GM11168 (cell line): ENCODE results near the gene FRMD4A.

Source experiments
- in situ Hi-C: fragments of 300-500 bp; cut with MboI; formaldehyde crosslinking; loops from one replicate; pipeline ENCODE4 v1.12.0; 2022; ENCODE audit warnings: low sequenced_read_pairs; ENCODE audit not compliant: unreplicated experiment

The FRMD4A gene

DNA sequence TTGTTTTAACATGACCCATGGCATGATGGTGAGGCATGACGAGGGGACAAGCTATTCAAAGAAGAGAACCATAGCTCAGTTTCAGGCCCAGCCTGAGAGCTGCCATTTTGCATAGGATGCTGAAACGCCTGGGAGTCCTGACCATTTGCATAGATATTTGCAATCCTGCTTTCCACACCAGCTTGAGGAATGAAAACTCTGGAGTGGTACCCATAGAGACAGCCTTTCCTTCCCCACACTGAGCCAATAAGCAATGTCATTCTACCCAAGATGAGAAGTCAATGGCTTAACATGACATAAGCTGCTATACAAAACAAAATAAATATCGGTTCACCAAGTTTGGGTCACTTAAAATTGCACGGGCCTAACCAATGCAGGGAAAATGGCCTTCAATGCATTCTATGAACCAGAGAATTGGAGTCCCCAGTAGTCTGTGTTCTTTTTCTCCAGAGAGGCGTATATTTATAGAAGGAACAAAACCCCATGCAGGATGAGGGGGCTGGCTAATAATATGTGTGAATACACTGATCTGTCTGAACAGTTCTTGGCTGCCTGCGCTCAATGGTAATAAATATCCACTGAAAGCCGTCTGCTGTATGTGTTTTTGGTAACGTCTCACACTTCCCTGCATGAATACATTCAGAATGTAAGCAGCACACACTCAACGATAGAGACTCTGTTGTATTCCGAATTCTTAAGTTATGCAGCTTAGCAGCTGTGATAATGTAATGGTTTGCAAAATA, 329.3 kb downstream of the FRMD4A start:
- in situ Hi-C loops = no loop called here

DNA sequence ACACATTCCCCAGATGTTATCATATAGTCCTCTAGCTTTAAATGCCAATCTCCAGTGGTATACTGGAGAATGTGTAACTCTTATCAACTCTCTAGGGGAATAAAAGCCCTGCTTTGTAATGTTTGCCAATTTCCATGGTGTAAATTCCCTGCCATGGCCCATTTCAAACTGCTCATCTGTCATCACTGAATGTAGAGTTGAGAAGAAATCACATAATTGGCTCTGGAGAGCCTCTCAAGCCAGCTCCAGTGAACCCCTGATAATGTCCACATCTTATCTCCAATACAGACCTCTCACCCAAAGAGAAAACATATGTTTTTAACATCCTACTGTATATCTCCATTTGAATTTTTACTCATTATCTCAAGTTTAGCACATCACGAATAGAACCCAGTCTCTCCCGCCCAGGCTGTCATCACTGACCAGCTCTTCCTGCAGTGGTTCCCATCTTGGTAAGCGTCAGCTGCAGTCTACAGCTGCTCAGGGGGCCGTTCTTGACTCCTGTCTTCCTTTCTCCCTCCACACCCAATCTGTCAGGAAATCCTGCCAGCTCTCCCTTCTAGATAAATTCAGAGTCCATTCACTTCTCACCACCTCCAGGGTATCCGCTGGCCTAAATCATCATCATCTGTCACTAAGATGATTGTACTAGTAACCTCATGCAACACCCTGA, 332.4 kb downstream of the FRMD4A start:
- in situ Hi-C loops = no loop called here

DNA sequence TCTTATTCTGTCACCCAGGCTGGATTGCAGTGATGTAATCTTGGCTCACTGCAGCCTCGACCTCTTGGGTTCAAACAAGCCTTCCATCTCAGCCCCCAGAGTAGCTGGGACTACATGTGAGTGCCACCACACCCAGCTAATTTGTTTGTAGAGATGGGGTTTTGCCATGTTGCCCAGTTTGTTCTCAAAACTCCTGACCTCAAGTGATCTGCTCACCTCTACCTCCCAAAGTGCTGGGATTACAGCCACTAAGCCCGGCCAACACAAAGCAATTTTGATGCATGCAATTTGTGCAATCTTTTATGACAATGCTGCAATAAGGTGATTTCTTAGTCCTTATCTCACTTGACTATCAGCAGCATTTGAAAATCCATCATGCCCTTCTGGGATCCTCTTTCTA, 333.1 kb downstream of the FRMD4A start:
- in situ Hi-C loops = no loop called here

DNA sequence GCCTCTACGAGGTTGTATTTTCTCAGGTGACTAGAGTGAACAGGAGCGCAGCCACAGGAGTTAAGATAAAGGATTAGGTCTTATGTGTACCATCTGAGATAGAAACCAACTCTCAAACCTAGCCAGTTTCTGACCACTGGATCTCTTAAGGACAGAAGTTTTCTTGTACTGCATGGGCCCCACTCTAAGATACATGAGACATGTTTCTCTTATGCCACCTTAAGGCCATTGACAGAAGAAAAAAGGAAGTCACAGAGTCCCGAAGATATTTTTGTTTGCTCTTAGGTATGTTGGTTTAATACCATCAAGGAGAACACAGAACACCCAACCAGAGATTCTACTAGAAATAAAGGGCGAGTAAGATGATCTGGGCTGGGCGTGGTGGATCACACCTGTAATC, 335.8 kb downstream of the FRMD4A start:
- in situ Hi-C loops = no loop called here

DNA sequence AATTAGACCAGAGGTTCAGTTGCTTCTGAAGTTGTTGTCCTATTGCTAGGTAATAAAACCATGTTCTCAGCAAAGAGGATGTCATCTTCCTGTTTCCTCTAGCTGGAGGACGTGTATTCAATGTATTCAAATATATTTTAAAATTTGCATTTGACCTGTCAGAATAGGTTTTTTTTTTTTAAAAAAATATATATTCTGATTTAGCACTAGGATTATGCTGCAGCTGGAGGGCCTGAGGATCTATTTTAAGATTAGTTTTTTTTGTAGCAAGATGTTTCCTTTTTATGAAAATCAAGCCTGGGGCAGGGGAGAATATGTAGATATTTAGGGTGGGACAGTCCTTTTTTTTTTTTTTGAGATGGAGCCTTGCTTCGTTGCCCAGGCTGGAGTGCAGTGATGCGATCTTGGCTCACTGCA, 337.0 kb downstream of the FRMD4A start:
- in situ Hi-C loops = no loop called here

DNA sequence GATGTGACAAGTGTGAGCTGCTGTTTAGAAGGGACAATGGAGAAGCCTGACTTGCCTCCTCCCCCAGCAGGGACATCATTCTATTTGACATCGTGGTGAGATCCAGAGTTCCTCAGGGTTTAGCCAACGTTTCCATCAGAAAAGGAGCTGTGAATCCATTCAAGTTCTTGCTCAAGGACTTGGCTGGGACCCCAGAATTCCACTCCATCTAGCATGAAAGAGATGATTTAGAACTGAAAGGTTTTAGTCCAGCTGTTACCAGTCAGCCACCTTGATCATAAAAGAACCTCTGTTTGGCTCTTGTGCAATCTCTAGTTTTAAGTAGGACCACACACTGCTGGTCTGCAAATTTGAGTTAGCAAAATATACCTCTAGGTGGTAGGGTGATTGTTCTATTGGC, 337.6 kb downstream of the FRMD4A start:
- in situ Hi-C loops = no loop called here

DNA sequence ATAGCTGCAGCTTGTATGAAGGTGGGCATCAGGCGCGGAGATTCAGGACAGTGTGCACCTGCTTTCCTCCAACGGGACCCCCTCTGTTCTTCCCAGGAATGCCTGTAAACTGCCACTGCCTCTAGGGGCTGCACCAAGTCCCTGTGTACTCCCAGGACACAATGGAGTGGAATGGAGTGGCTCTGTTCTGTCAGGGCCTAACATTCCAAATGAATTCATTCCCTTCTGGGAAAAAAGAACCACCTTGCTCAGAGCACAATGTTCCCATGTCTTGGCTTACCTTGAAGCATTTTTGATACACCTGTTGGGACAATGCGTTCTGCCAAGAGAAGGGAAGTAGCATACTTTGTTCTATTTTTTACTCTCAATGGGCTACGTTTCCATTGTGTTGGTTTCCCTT, 339.4 kb downstream of the FRMD4A start:
- in situ Hi-C loops = no loop called here

DNA sequence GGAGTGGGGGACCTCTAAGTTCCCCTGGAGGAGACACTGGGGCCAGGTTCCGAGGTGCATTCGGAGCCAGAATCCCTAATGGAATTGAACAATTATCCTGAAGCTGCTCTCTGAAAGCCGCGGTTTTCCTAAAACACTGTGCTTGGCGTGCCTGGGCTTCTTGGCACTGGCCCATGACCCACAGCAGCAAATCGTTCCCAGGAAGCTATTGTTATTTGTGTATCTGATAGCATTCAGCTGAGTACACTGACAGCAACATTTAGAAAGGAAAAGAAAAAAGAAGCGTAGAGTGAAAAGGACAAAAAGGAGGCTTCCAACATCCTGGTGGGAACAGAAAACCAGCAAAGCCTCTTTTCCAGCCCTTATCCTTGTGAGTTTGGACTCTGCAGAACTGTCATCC, 339.8 kb downstream of the FRMD4A start:
- in situ Hi-C loops = no loop called here

DNA sequence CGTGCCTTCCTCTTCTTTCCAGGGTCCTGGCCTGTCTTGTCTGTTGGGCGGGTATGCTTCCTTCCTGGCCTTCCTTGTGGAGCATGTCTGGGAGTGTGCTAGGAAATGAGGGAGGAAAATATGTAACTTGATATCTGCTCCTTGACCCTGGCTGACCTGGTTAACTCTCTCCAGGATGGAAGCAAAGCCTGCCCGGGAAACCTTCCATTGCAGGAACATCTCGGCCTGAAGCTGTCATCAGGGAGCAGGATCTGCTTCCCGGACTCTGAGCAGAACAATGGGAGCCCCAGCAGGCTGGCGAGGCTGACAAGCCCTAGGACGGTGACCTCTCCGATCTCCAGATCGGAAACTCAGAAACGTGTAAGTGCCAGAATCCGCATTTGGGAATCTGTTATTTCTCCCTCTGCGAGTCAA, 340.3 kb downstream of the FRMD4A start:
- in situ Hi-C loops = no loop called here

DNA sequence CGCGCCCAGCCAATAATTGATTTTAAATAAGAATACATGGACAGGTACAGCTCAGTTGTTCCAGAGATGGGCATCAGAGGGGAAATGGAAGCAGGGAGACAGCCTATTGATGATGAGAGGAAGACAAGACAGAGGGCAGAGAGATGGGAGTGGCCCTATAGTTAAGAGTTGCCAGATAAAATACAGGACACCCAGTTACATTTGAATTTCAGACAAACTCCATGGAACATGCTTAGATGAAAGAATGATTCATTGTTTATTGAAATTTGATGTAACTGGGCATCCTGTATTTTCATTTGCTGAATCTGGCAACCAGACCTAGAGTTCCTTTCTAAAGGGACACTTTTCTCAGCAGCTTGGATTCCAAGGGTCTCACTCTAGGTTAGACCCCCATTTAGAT, 341.1 kb downstream of the FRMD4A start:
- in situ Hi-C loops = no loop called here

DNA sequence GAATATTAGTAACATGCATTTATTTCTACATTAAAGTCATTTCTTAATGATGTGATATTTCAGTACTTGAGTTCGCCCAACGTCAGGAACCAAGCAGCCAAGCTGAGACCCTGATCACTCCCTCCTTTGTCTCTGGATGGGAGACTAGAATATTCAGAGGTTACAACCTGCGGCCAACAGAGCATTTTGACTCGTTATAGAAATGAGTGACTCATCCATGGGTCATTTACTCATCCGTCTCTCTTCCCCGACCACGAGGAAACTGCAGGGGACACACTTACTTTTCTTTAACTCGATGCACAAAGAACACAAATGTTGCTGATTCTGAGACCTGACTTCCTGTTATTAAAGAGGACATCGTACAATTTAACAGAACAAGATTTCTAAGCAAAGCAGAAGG, 343.3 kb downstream of the FRMD4A start:
- in situ Hi-C loops = no loop called here

DNA sequence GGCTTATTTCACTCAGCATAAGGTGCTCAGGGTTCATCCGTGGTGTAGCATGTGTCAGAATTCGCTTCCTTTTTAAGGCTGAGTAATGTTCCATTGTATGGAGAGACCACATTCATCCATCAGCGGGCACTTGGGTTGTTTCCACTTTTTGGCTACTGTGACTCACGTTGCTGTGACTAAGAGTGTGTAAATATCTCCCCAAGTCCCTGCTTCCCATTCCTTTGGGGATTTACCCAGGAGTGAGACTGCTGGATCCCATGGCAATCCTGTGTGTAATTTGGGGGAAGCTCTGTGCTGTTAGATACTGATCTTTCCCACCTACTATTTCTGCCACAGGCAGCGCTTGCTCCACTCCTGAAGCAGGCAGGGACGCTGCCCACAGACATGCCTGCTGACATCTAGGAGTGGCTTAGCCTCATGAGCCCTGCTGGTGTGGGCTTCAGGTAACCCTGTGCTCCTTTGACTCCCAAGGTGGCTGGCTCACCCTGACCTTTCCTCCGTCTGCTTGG, 346.0 kb downstream of the FRMD4A start:
- in situ Hi-C loops = no loop called here

DNA sequence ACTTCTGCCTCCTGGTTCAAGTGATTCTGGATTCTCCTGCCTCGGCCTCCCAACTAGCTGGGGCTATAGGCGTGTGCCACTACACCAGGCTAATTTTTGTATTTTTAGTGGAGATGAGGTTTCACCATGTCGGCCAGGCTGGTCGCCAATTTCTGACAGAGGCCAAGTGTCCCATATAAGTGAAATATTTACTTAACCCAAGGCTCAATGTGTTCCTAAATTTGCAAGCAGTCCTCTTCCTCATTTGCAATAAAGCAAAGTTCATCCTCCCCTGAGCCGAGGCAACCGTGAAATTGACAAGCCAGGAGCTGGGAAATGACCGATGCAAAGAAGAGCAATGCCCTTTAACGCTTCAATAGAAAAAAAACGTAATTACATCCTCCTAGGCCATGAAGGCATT, 347.7 kb downstream of the FRMD4A start:
- in situ Hi-C loops = no loop called here

DNA sequence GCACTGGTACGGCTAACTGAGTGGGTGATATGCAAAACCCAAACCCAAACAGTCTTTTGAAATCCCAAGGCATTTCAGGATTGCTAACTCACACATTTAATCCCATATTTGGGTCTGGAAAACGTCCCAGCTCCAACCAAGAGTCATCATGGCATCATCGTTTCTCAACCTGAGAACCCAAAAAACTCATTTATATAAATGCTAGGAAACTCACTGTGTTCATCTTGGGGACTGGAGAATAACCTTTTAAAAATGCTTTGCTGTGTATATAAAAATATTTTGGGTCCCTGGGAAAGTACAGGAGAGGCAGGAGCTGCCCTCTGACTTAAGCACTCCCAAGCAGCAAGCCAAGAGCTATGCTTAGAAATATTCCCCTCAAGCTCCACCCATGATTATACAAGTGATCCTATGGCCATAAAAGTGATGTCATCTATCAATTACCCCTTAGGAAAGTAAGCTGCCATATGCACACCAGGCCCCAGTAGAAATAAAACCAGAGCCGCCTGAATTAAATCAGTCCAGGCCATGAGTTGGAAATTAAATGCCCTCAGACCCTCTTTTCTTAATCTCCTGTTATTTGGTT, 352.1 kb downstream of the FRMD4A start:
- in situ Hi-C loops = no loop called here

DNA sequence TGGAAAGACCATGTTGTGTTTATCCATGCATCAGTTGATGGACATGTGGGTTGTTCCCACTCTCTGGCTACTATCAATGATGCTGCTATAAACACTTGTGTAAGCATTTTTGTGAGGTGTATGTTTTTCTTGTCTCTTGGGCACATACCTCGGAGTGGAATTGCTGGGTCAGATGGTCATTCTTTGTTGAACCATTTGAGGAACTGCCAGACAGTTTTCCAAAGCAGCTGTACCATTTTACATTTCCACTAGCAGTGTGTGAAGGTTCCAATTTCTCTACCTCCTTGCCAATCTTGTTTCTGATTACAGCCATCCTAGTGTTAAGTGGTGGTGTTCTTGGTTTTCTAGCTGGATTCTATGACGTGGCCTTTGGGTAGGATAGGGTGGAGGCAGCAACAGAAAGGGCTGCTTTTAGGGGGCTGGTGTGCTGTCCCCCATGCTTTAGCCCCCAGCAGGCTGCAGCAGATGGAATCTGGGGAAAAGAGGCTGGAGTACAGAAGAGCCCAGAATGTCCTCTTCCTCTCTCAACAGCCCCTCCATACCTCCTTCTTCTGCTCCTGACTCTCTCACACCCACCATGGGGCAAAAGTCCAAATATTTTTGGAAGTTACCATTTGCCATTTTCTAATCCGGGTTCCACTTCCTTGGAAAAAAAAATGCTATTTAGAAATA, 352.7 kb downstream of the FRMD4A start:
- in situ Hi-C loops = no loop called here

DNA sequence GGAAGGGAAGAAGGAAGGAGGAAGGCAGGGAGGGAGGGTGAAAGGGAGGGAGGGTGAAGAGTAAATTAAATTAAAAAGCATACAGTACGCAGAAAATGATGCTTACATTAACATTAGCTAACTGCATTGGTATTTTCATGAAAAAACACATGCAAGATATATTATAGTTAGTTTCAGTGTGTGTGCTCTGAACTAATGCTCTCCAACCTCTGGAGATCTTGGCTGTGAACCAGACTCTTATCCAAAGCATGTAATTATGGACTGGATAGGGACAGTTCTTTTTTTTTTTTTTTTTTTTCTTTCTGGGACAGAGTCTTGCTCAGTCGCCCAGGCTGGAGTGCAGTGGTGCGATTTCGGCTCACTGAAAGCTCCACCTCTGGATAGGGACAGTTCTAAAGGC, 357.0 kb downstream of the FRMD4A start:
- in situ Hi-C loops = no loop called here

DNA sequence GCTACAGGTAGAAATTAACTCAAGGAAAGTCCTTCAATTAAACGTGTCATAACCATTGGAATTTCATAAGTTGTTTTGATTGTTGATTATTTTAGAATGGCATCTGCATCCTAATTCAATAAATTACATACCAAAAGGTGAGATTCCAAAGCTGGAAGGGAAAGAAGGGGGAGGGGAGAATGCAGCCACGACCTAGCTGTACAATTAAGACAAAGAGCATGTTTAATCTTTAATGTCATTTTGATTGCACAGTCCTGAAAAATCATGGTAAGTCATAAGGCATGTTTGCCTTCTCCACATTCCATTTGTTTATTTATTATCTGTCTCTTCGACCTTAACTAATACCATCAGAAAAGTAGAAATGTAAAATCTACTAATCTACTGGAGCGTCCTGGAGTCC, 358.1 kb downstream of the FRMD4A start:
- in situ Hi-C loops = no loop called here

DNA sequence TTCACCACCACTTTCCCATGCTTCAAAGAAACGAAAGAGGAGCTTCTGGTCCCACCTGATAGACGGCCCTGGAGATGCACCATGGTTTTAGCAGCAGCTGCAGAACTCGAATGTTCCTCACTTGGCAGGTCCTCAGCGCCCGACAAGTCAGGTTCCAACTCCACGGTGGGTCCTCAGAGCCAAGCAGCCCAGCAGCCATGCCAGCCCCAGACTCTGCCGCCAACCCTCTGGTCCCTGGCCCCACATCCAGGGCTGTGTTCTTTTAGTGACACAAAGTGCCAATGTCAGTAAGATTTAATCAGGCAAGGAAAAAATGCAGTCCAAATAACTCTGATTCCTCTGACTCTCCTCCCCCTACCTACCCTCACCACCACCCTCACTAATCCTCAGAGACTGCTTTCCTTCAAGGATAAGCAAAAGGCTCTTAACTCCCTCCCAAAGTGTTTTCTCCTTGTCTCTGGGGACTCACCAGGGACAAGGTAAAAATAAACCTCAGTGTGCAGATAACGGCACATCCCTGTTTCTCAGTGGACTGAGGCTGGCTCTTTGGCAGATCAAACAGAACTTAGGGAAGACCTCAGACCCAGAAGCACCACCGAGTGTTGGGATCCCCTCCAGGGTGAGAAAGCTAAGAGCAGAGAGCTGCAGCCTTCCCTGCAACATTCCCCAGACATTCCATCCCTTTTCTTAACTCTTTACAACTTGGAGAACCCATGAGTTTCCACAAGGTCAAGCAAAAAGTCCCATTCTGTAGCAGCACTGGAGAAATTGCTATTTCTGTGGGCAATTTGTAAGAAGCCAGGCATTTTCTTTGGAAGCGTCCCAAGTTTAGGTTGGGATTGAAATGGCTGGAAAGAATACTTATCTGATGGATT, 358.9 kb downstream of the FRMD4A start:
- in situ Hi-C loops = no loop called here

DNA sequence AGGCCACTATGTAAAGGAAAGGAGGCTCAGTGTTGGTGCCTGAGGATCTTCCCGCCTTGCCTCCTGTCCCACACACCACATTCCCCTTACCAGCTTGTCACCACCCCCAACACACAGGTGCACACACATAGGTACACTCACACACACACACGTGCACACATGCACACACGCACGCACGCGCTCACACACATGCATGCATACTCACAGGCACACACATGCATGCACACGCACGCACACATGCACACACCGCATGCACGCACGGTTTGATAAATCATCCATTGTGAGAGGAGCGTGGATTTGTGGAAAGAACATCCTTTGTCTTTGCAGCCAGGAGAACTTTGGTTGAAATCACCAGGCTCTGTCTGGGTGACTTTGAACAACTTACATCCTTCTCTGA, 359.8 kb downstream of the FRMD4A start:
- in situ Hi-C loops = no loop called here
